GM18517 (cell line): ENCODE data around the gene RBP5.

Experiments used
- ATAC-seq: cut with Tn5 transposase; IDR thresholded peaks from one replicate; pipeline ENCODE4 v1.9.1; 2021; ENCODE audit warnings: mild to moderate bottlenecking, moderate library complexity; ENCODE audit not compliant: unreplicated experiment

Gene RBP5

DNA sequence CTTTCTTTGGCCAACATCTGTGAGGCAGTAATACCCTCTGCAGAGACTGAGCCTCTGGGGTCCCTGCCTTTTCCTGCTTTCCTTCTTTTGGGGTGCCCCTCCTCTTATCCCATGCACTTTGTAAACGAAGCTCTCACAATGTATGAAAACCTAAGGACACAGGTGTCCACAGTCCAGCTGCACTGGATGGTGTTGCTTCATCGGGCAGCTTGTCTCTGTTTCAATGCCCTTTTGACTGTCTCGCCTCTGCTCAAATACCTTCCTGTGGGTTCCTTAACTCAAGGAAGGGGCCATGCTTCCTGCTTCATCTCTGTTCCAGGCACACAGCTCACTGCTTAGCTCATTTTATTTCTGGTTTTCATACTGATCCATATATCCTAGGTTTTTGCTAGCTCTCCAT, 26.1 kb downstream of the RBP5 start:
- no peak for ATAC-seq

DNA sequence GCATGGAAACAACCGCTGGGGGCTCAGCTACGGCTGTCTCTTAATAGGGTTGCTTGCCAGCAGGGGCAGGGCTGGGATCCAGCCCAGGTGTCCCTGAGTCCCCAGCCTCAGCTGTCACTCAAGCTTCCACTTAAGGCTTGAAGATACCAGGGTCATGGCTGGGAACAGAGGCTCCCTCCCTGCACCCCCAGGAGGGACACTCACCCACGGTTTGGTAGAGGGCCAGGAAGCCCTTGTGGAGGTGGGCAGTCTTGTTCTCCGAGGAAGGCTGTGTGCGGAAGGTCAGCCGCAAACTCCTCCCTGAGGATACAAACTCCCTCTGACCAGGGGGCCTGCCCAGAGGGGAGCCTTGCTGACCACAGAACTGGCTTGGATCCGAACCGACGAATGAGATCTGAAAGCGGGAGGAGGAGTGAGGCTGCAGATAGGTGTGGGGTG, 27.0 kb downstream of the RBP5 start:
- no peak for ATAC-seq

- ATAC-seq: no peak
Observed at GRCh38 chr12:7101047-7101693, 27.5 kb downstream of the RBP5 start.

- ATAC-seq: no peak
Observed at GRCh38 chr12:7100239-7100638, 28.4 kb downstream of the RBP5 start.

DNA sequence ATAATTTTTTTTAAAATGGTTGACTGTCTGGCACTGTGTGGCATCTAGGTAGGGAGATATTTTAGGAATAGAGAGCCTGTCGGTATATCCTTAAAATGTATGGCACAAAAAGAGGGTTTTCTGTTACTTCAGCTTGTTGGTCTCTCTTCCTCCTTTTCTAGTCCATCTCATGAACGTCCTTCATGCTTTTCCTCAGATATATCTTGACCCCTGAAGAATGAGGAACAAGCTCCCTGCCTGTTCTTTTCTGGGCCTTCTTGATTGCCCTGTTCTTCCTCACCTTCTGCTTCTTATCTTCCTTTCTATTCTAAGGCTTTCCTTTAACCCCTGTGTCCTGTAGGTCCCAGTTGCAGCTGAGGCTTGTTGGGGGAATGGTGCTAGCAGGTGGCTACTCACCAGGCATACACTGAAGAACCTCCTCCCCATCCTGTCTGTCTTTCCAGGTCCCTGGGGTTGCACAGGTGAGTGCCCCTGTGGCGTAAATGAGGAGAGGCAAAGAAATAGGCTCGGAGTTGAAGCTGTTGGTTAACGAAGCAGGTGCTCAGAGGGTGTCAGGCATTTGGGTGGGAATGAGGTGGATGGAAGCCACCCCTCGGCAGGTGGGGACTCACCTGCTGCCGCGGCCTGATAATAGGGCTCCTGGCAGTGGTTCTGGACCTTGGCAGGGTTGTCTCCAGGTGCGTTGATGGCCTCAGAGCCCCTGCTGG, 29.2 kb downstream of the RBP5 start:
- no peak for ATAC-seq

DNA sequence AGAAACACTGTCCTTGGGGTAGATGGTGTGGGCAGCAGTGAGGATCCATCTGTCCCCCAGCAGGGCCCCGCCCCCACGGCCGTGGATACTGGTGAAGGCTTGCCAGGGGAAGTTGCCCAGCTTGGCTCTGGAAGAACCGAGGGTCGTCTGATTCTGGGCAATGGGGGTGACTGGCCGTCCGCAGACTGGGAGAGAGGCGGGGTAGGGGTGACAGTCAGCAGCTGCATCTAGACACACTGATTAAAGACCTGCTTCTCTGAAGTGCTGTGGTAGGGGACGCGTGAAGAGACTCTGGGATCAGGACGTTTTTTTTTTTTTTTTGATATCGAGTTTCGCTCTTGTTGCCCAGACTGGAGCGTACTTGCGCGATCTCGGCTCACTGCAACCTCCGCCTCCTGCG, 31.7 kb downstream of the RBP5 start:
- no peak for ATAC-seq

DNA sequence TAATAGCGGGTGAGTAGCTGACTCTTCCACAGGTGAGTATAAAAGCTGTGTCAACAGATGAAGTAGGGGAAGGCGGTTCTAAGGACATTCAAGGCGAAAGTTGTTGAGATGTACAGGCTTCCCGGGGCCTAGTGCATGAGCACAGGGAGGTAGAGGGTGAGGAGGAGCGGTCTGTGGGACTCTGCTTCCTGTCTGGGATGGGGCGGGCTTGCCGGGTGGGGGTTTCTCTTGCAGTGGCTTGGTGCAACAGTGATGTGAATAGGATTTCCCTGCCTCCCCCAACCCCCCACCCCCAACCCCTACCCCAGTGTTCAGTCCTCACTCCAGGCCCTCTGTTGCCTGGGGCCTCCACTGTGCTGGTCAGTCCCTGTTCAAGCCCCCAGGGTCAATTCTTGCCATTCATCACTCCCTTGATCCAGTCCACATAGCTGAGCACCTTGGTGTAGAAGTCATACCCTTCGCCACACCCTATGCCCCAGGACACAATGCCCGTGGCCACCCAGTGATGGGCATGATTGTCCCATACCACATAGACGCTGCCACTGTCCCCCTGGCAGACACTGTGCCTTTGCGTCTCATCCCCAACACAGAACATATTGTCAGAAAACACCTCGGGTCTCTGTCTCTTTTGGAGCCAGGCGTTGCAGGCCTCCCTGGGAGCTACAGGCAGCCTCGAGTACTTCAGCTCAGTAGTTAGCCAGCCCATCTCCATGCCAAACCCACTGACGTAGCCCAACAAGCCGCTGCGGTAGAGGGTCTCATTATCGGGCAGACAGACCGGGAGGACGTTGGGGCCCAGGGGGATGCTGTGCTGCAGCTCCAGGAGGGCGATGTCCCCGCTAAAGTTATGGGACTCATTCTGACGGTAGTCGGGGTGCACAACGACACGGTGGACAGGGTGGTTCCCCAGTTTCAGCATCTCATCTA, 32.4 kb downstream of the RBP5 start:
- no peak for ATAC-seq

DNA sequence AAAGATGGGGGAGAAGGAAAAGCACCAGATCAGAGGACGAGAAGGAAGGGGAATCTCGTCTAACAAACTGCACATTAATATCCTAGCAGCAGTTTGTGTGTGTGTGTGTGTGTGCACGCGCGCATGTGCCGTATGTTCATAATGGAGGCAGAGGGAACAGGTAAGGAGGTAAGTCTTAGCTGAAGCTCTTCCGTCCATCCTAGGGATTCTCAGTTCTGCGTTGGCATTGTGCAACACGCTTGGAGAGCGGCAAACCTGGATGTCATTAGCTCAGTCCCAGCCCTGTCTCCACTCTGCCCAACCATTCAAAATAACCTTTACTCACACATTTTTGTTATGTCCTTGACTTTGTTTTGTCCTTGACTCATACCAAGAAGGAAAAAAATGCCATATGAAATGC, 34.8 kb downstream of the RBP5 start:
- ATAC-seq: no peak

DNA sequence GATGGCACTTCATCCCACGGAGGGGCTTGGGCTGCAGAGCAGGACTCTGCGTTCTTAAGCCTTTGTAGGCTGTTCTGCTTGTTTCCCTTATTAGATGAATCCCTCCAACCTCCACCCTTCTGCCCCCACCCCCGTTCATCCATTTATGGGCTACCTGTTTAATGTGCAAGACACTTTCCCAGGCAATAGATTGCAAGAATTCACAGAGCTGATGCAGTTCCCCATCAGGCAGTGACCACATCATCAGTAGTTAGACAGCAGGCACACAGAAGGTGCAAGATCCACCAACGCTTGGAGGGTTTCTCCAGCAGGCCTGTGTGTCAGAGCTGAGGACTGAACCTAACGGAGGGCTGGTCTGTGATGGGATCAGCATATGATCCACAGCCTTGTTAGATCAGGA, 35.2 kb downstream of the RBP5 start:
- ATAC-seq: no peak

DNA sequence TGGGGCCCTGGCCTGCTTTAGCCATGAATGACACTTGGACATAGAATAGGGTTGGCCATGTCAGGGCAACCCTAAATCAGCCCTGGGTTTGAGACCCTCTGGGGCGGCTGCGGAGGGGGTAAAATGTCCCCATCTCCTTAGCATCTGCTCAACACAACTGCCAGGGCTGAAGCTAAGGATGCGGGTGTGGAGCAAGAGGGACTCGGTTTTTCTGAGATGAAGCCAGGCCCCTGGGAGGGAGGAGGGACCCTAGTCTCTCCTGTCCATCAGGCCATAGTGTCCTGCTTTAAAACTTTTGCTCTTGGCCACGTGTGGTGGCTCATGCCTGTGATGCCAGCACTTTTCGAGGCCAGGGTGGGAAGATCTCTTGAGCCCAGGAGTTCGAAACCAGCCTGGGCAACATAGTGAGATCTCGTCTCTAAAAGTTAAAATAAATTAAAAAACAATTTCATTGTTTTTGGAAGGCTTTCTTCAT, 35.7 kb downstream of the RBP5 start:
- no peak for ATAC-seq

GRCh38 chr12:7092229-7092985, 36.3 kb downstream of the RBP5 start, which contains the start of gene C1R:
Gene C1R (minus strand): TSS chr12:7092445. CDS start chr12:7092388, 57 bp downstream.
- ATAC-seq: no peak

- ATAC-seq: no peak
Observed at GRCh38 chr12:7091660-7092228, 36.9 kb downstream of the RBP5 start.

DNA sequence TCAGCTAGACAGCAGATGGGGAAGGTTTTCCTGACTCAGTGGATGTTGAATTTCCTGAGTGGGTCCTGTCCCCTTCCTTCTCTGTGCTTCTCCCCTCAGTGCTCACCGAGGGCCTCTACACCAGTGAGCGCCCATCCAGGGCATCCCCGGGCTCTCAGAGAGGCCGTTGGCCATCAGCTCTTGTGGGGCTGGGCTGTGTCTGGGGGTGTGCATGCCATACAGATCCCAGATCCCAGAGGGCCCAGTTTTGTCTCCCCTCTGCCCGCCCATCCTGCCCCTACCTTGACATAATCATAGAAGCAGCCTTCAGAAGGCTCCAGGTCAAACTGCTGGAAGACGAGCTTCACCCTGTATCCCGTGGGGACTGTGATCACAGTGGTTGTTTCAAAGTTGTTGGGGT, 37.5 kb downstream of the RBP5 start:
- ATAC-seq: no peak

DNA sequence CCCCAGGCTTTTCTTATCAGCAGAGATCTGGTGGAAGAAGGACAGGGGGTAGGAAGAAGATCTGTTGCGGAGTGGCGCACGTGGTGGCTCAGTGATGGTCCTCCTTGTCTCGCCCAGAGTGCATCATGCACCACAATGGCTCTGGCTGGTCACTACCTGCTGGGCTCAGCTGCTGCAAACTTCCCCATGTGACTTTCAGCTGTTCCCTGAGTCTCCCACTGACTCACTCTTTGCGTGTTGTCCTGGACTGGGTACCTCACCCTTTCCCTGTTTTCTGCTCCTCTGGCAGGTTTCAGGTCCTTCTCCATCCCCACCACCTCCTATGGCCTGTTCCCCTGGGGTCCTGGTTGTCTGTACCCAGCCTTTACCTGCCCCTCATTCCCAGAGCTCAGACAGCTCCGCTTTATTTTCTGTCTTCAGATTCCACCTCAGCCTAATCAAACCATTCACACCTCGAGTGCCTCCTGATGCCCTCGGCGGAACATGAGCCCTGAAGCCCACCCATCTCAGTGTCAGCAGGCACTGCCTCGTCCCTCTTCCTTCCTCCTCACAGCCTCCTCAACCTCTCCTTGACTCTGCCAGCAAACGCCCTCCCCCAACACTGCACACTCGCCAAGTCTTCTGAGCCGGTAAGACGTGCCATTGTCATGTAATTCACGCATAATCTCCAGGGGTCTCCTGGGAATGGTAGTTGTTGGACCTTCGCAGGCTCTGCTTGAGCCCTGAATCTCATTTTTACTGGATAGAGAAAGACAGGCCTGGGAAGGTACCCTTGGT, 38.3 kb downstream of the RBP5 start:
- ATAC-seq: no peak

DNA sequence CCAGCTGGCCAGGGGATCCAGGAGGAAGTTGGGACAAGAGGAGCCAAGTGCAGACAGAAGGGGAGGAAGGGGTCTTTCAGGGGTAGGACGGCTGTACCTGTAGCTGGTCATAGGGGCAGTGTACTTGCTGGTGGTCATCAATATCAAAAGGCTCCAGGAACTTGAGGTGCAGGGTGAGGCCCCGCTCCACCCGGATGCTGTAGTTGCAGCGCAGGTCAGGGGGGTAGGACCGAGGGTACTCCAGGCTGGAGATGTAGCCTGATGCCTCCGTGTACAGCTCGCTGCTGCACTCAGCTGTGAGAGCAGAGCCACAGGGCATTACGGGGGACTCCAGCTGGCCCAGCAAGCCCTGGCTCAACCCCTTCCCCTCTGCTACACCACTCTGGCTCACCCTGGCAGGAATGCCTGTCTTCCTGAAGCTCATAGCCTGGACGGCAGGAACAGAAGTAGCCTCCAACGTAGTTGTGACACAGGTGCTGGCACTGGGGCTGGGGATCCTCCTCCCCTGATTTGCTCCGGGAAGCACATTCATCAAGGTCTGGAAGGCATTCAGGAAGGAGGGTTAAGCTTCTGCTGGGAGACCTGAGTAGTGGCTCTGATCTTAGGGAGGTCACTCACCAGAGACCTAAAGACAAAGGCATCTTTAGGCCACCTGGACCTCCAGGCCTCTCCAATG, 39.4 kb downstream of the RBP5 start:
- ATAC-seq: no peak

DNA sequence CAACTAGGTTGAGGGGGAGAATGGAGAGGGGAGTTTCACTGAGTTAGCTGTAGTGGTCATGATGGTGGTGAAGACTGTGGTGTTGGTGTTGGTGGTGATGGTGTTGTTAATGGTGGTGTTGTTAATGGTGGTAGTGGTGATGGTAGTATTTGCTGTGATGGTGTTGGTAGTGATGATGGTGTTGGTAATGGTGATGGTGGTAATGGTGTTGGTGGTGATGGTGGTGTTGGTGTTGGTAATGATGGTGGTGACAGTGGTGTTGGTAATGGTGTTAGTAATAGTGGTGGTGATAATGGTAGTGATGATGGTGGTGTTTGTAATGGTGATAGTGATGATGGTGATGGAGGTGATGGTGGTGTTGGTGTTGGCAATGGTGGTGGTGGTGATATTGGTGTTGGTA, 45.6 kb downstream of the RBP5 start:
- no peak for ATAC-seq

- ATAC-seq: no peak
Observed at GRCh38 chr12:7081037-7081436, 47.7 kb downstream of the RBP5 start.

DNA sequence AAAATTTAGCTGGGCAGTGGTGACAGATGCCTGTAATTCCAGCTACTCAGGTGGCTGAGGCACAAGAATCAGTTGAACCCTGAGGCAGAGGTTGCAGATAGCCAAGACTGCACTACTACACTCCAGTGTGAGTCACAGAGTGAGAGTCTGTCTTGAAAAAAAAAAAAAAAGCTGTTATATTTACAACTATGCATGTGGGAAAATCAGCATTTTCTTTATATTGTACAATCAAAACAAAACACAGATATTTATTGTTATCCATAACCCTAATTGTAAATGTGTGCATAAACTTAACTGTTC, 48.9 kb downstream of the RBP5 start:
- ATAC-seq: no peak

DNA sequence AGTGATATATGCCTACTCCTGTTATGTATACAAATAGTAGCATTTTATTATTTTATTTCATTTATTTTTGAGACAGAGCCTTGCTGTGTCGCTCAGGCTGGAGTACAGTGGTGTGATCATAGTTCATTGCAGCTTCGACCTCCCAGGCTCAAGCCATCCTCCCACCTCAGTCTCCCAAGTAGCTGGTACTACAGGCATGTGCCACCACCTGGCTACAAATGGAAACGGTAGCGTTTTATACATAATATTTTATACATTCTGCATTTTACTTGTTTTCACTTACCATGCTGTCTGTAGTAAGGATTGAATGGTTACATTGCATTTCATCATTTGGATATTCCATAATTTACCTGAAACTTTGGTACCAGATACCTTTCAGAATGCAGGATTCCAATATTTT, 50.5 kb downstream of the RBP5 start:
- ATAC-seq: no peak
